Neuronal stem cell (in vitro differentiated cells): ENCODE results near the gene MDM2.

ENCODE experiments used
- DNase-seq: peaks from one replicate; pipeline ENCODE4 v3.0.0-alpha.2; 2013; ENCODE audit warnings: low spot score
- H2AFZ ChIP-seq: one replicate; pipeline ENCODE4 v1.6.1; 2013; ENCODE audit warnings: mild to moderate bottlenecking, low read length, inconsistent platforms
- H2AK5ac ChIP-seq: 2 replicates; pipeline ENCODE4 v1.6.1; 2013; ENCODE audit warnings: low read depth, mild to moderate bottlenecking, inconsistent platforms, low read length, moderate library complexity, mixed read lengths
- H2BK120ac ChIP-seq: 2 replicates; pipeline ENCODE4 v1.6.1; 2013; ENCODE audit warnings: low read depth, mild to moderate bottlenecking, inconsistent platforms, low read length, moderate library complexity, mixed read lengths
- H2BK12ac ChIP-seq: one replicate; pipeline ENCODE4 v1.6.1; 2013; ENCODE audit warnings: low read length, inconsistent platforms
- H2BK15ac ChIP-seq: 2 replicates; pipeline ENCODE4 v1.6.1; 2013; ENCODE audit warnings: mild to moderate bottlenecking, low read length, inconsistent platforms, mixed read lengths
- H2BK5ac ChIP-seq: one replicate; pipeline ENCODE4 v1.6.1; 2013; ENCODE audit warnings: inconsistent platforms, mild to moderate bottlenecking, low read length, moderate library complexity
- H3K14ac ChIP-seq: one replicate; pipeline ENCODE4 v1.6.1; 2013; ENCODE audit warnings: low read length, inconsistent platforms
- H3K18ac ChIP-seq: 2 replicates; pipeline ENCODE4 v1.6.1; 2013; ENCODE audit warnings: low read length, inconsistent platforms
- H3K23ac ChIP-seq: 2 replicates; pipeline ENCODE4 v1.6.1; 2013; ENCODE audit warnings: low read depth, mild to moderate bottlenecking, mixed read lengths, low read length, inconsistent platforms; ENCODE audit not compliant: poor library complexity
- H3K27ac ChIP-seq: replicated peaks from 3 replicates; pipeline ENCODE4 v1.5.1; 2013; ENCODE audit warnings: low read length, inconsistent platforms
- H3K27me3 ChIP-seq, 3 experiments: 2 replicates each; pipeline ENCODE4 v1.6.1; 2013; ENCODE audit warnings: low read length in 3 of 3, mild to moderate bottlenecking in 2 of 3, inconsistent platforms in 1 of 3, low read depth in 1 of 3, mixed read lengths in 1 of 3, moderate library complexity in 1 of 3; ENCODE audit not compliant: control insufficient read depth in 3 of 3, insufficient read depth in 3 of 3
- H3K36me3 ChIP-seq, 2 donors: replicated peaks in 1 of 2; 2 replicates each; pipeline ENCODE4 v1.6.1; 2013; ENCODE audit warnings: low read length in 2 of 2; ENCODE audit not compliant: control insufficient read depth in 2 of 2, insufficient read depth in 2 of 2
- H3K4ac ChIP-seq: 2 replicates; pipeline ENCODE4 v1.6.1; 2013; ENCODE audit warnings: inconsistent platforms, mild to moderate bottlenecking, low read length, moderate library complexity
- H3K4me1 ChIP-seq, 2 donors: 1 replicate in 1 of 2; 2 replicates in 1 of 2; pipeline ENCODE4 v1.6.1; 2013; ENCODE audit warnings: low read length in 2 of 2, low read depth in 1 of 2; ENCODE audit not compliant: control insufficient read depth in 2 of 2, insufficient read depth in 1 of 2
- H3K4me2 ChIP-seq: one replicate; pipeline ENCODE4 v1.6.1; 2013; ENCODE audit warnings: mild to moderate bottlenecking, low read length, inconsistent platforms; ENCODE audit not compliant: insufficient read depth, poor library complexity, severe bottlenecking
- H3K4me3 ChIP-seq, 2 donors: 2 replicates each; pipeline ENCODE4 v1.5.1; 2013; ENCODE audit warnings: low read length in 2 of 2, mild to moderate bottlenecking in 2 of 2, inconsistent platforms in 1 of 2, moderate library complexity in 1 of 2
- H3K79me1 ChIP-seq: one replicate; pipeline ENCODE4 v1.6.1; 2013; ENCODE audit warnings: low read depth, mild to moderate bottlenecking, inconsistent platforms, low read length, moderate library complexity
- H3K9ac ChIP-seq: one replicate; pipeline ENCODE4 v1.6.1; 2013; ENCODE audit warnings: mild to moderate bottlenecking, low read depth, low read length, inconsistent platforms; ENCODE audit not compliant: poor library complexity
- H3K9me3 ChIP-seq, 2 donors: replicated peaks in 1 of 2; 2 replicates each; pipeline versions ENCODE3 to v1.6.1; 2013; ENCODE audit warnings: low read length in 2 of 2, mild to moderate bottlenecking in 2 of 2, inconsistent platforms in 1 of 2, low read depth in 1 of 2, mixed read lengths in 1 of 2, moderate library complexity in 1 of 2; ENCODE audit not compliant: control insufficient read depth in 2 of 2, insufficient read depth in 1 of 2
- H4K8ac ChIP-seq: one replicate; pipeline ENCODE4 v1.6.1; 2013; ENCODE audit warnings: low read depth, mild to moderate bottlenecking, inconsistent platforms, low read length, moderate library complexity
- H4K91ac ChIP-seq: one replicate; pipeline ENCODE4 v1.6.1; 2013; ENCODE audit warnings: low read length, low read depth, mild to moderate bottlenecking, inconsistent platforms; ENCODE audit not compliant: poor library complexity
- WGBS, 2 donors: extraction: QIAGEN DNeasy Blood & Tissue Kit; methylation state at CpG; one replicate each; pipeline ENCODE4 v1.1.7; 2013; ENCODE audit warnings: missing lambda C conversion rate in 2 of 2, mixed read lengths in 1 of 2; ENCODE audit not compliant: insufficient read length in 2 of 2, insufficient replicate concordance in 1 of 2; ENCODE audit errors: extremely low coverage in 2 of 2; 5-methylcytosine and 5-hydroxymethylcytosine counted together

The MDM2 gene

GRCh38 chr12:68789144-68789878 is 18.7 kb upstream of the MDM2 start:
- no peak overlapping the region for H2AK5ac ChIP-seq
- H2BK15ac ChIP-seq: no peak overlapping the region
- no peak overlapping the region for H2BK120ac ChIP-seq
- no peak overlapping the region for H3K18ac ChIP-seq
- H3K4me1 ChIP-seq: no peaks in the 10 kb centered on the region
- no peak overlapping the region for H4K91ac ChIP-seq
- no peaks in the 10 kb centered on the region for H3K36me3 ChIP-seq
- H2AFZ ChIP-seq: no peak overlapping the region
- no peaks in the 10 kb centered on the region for H3K9me3 ChIP-seq
- H3K4me3 ChIP-seq: no peak overlapping the region
- H3K4me2 ChIP-seq: no peak overlapping the region
- H2BK5ac ChIP-seq: no peak overlapping the region
- H3K79me1 ChIP-seq: no peaks in the 10 kb centered on the region
- H3K27me3 ChIP-seq: no peaks in the 10 kb centered on the region
- H4K8ac ChIP-seq: no peak overlapping the region
- no CpG with 5 or more reads among the region's 14 CpGs for WGBS, 2 donors
- H3K27ac ChIP-seq: no peak overlapping the region
- no peak overlapping the region for H3K14ac ChIP-seq
- no peak overlapping the region for H3K9ac ChIP-seq
- H2BK12ac ChIP-seq: no peak overlapping the region
- H3K23ac ChIP-seq: no peak overlapping the region
- DNase-seq: no peak
- no peak overlapping the region for H3K4ac ChIP-seq

DNA sequence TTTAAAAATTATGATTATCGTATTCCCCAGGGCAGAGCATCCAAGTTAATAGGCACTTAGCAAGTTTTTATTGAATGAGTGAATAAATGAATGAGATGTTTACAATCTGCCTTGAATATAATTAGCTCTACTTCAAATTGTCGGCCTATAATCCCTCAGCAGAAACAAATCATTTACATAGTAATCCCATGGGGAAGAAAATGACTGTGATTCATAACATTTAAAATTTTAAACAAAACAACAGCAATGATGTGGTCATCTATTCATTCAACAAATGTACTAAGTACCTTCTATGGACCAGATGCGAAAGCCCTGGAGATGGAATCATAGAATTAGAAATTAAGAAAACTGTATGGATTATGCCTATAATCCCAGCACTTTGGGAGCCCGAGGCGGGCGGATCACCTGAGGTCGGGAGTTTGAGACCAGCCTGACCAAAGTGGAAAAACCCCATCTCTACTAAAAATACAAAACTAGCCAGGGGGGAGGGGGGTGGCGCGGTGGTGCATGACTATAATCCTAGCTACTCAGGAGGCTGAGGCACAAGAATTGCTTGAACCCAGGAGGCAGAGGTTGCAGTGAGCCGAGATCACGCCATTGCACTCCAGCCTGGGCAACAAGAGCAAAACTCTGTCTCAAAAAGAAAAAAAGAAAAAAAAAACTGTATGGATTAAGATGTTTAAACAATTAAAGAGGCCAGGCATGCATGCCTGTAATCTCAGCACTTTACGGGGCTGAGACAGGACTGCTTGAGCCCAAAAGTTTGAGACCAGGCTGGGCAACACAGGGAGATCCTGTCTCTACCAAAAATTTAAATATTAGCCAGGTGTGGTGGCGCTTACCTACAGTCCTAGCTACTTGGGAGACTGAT is 17.7 kb upstream of the MDM2 start:
- no peak overlapping the region for H3K14ac ChIP-seq

GRCh38 chr12:68790952-68791234 is 17.1 kb upstream of the MDM2 start:
- no peak overlapping the region for H2BK15ac ChIP-seq
- no peak overlapping the region for H3K4me2 ChIP-seq
- H3K27ac ChIP-seq: no peak overlapping the region
- no peak overlapping the region for H2BK12ac ChIP-seq
- DNase-seq: no peak
- no peak overlapping the region for H3K18ac ChIP-seq
- no peak overlapping the region for H2BK5ac ChIP-seq
- H3K79me1 ChIP-seq: no peaks in the 10 kb centered on the region
- no peaks in the 10 kb centered on the region for H3K4me1 ChIP-seq
- no peak overlapping the region for H4K8ac ChIP-seq
- H3K27me3 ChIP-seq: no peaks in the 10 kb centered on the region
- H3K9ac ChIP-seq: no peak overlapping the region
- H2AFZ ChIP-seq: no peak overlapping the region
- no CpG with 5 or more reads among the region's 3 CpGs for WGBS, 2 donors
- no peak overlapping the region for H2AK5ac ChIP-seq
- no peak overlapping the region for H2BK120ac ChIP-seq
- no peaks in the 10 kb centered on the region for H3K36me3 ChIP-seq
- H4K91ac ChIP-seq: no peak overlapping the region
- H3K14ac ChIP-seq: no peak overlapping the region
- no peak overlapping the region for H3K23ac ChIP-seq
- H3K9me3 ChIP-seq: no peaks in the 10 kb centered on the region
- H3K4ac ChIP-seq: no peak overlapping the region
- no peak overlapping the region for H3K4me3 ChIP-seq

More for the DNA sequence above, 17.7 kb upstream of the MDM2 start:
- Histone ChIP-seq H2BK5ac (no peak overlapping the region), H3K9ac (no peak overlapping the region), H3K23ac (no peak overlapping the region), H2BK15ac (no peak overlapping the region), H3K4me2 (no peak overlapping the region), H2BK12ac (no peak overlapping the region), H3K9me3 (no peaks in the 10 kb centered on the region), H4K91ac (no peak overlapping the region), H3K4ac (no peak overlapping the region), H4K8ac (no peak overlapping the region), H3K36me3 (no peaks in the 10 kb centered on the region), H3K18ac (no peak overlapping the region), H3K79me1 (no peaks in the 10 kb centered on the region), H2AFZ (no peak overlapping the region), H3K4me1 (no peaks in the 10 kb centered on the region), H3K27me3 (no peaks in the 10 kb centered on the region), H2AK5ac (no peak overlapping the region), H3K4me3 (no peak overlapping the region), H2BK120ac (no peak overlapping the region), H3K27ac (no peak overlapping the region)
- DNase-seq: no peak
- no CpG with 5 or more reads among the region's 13 CpGs for WGBS, 2 donors

DNA sequence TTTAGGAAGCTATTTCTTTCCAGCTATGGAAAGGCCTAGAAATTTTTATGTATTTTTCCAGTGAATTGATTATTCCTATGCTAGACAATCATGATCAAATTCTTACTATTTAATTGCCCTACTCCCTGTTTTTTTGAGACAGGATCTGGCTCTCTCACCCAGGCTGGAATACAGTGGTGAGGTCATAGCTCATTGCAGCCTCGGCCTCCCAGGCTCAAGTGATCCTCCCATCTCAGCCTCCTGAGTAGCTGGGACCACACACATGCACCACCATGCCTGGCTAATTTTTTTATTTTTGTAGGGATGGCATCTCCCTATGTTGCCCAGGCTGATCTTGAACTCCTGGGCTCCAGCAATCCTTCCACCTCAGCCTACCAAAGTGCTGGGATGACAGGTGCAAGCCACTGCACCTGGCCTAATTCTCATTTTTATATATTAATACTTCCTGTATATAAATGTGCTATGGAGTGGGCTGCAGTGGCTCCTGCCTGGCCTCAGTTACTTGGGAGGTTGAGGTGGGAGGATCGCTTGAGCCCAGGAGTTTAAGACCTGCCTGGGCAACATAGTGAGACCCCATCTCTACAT is 16.0 kb upstream of the MDM2 start:
- Histone ChIP-seq H3K27me3 (no peaks in the 10 kb centered on the region), H4K8ac (no peak overlapping the region), H3K4me2 (no peak overlapping the region), H2AK5ac (no peak overlapping the region), H3K18ac (no peak overlapping the region), H3K4ac (no peak overlapping the region), H3K36me3 (no peaks in the 10 kb centered on the region), H3K4me3 (no peak overlapping the region), H3K23ac (no peak overlapping the region), H2BK5ac (no peak overlapping the region), H2AFZ (no peak overlapping the region), H3K4me1 (no peaks in the 10 kb centered on the region), H4K91ac (no peak overlapping the region), H2BK120ac (no peak overlapping the region), H3K14ac (no peak overlapping the region), H3K27ac (no peak overlapping the region), H3K79me1 (no peaks in the 10 kb centered on the region), H2BK12ac (no peak overlapping the region), H2BK15ac (no peak overlapping the region), H3K9me3 (no peaks in the 10 kb centered on the region), H3K9ac (no peak overlapping the region)
- no peak for DNase-seq
- no CpG with 5 or more reads among the region's 2 CpGs for WGBS, 2 donors
